Lower lobe of right lung (tissue), 2 donors: ENCODE results near the gene S100A1. TPM values are rescaled to one million over a fixed set of nuclear protein-coding genes. Genes with fewer than 3 reads are reported as not detected.

Experiments
- ATAC-seq, 2 donors: fragments of 200-7000 bp; cut with Tn5 transposase; one replicate each; pipeline ENCODE4 v1.9.1; 2020 to 2022; ENCODE audit warnings: mild to moderate bottlenecking in 2 of 2, moderate library complexity in 2 of 2
- DNase-seq: peaks from one replicate; pipeline ENCODE4 v3.0.0-alpha.2; 2020
- H3K27ac ChIP-seq: fragments of 200-600 bp; one replicate; pipeline ENCODE4 v1.8.0; 2022
- H3K27me3 ChIP-seq: fragments of 200-600 bp; one replicate; pipeline ENCODE4 v1.8.0; 2022; ENCODE audit warnings: low read depth
- H3K36me3 ChIP-seq: fragments of 200-600 bp; one replicate; pipeline ENCODE4 v1.8.0; 2022; ENCODE audit warnings: mild to moderate bottlenecking
- H3K4me1 ChIP-seq: fragments of 200-600 bp; one replicate; pipeline ENCODE4 v1.8.0; 2022
- H3K4me3 ChIP-seq: fragments of 200-600 bp; one replicate; pipeline ENCODE4 v1.8.0; 2022; ENCODE audit warnings: mild to moderate bottlenecking
- H3K9me3 ChIP-seq: fragments of 200-600 bp; one replicate; pipeline ENCODE4 v1.8.0; 2022
- intact Hi-C: fragments of 100-400 bp; cut with DNase I; formaldehyde crosslinking; loops from one replicate; pipeline ENCODE4 v1.11.0; 2022
- total RNA-seq: library from RNA; stranded (reverse); fragmentation: NEBNext Ultra II Directional; extraction: Animal tissue kit (Norgen Biotek cat#: 25700); gene quantifications from one replicate; pipeline ENCODE4 v1.2.1, GENCODE V29; 2021
- TF ChIP-seq, protein P1 (sequence below): fragments of 200-600 bp; IDR thresholded peaks from one replicate; pipeline ENCODE4 v1.8.0; 2022; ENCODE audit warnings: antibody characterized with exemption, mild to moderate bottlenecking
- donor health status: DM: no; HTN: yes; CAD: no; lungs with severe emphysema.

Gene S100A1
- total RNA-seq, 1 donor from 2014 or later: 0.71 TPM

GRCh38 chr1:153614189-153614900 lies 13.9 kb upstream of the S100A1 start:
- H3K9me3 ChIP-seq: no peaks in the 10 kb centered on the region
- no peaks in the 10 kb centered on the region for H3K27me3 ChIP-seq
- intact Hi-C loops: no loop called here
- peak overlapping the region; percentile 29 for H3K4me3 ChIP-seq
- no peak for DNase-seq
- no peak for ATAC-seq
- peaks cover 42% of the 10 kb centered on the region for H3K4me1 ChIP-seq
- H3K27ac ChIP-seq: peak overlapping the region; percentile 11
- H3K36me3 ChIP-seq: peaks cover 12% of the 10 kb centered on the region
- TF ChIP-seq, protein P1, sequence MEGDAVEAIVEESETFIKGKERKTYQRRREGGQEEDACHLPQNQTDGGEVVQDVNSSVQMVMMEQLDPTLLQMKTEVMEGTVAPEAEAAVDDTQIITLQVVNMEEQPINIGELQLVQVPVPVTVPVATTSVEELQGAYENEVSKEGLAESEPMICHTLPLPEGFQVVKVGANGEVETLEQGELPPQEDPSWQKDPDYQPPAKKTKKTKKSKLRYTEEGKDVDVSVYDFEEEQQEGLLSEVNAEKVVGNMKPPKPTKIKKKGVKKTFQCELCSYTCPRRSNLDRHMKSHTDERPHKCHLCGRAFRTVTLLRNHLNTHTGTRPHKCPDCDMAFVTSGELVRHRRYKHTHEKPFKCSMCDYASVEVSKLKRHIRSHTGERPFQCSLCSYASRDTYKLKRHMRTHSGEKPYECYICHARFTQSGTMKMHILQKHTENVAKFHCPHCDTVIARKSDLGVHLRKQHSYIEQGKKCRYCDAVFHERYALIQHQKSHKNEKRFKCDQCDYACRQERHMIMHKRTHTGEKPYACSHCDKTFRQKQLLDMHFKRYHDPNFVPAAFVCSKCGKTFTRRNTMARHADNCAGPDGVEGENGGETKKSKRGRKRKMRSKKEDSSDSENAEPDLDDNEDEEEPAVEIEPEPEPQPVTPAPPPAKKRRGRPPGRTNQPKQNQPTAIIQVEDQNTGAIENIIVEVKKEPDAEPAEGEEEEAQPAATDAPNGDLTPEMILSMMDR: no peak

DNA sequence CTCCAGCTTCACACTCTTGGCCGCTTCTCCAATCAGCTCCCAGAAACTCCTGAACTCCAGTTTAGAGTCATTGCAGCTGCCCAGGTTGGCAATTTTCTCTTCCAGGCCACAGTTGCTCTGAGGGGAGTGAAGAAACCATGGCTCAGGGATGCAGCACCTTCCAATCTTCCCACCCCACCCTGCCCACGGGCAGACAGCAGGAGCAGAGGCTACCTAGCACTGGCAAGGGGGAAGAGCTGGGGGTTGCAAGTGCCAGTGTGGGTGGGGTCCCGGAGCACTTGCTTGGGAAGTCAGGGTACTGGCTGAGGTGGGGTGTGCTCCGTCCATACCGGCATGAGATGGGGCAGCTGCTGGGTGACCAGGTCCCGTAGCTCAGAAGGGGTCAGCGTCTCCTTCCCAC lies 13.3 kb upstream of the S100A1 start:
- TF ChIP-seq, protein P1: no peak
- H3K4me1 ChIP-seq: peaks cover 37% of the 10 kb centered on the region
- ATAC-seq: no peak
- H3K4me3 ChIP-seq: peak overlapping the region; percentile 29
- H3K27me3 ChIP-seq: no peaks in the 10 kb centered on the region
- H3K27ac ChIP-seq: no peak overlapping the region
- no peaks in the 10 kb centered on the region for H3K9me3 ChIP-seq
- DNase-seq: no peak
- intact Hi-C loops: no loop called here
- peaks cover 17% of the 10 kb centered on the region for H3K36me3 ChIP-seq

GRCh38 chr1:153615406-153615805 lies 12.8 kb upstream of the S100A1 start:
- no peak for ATAC-seq
- H3K27ac ChIP-seq: peak overlapping the region; percentile 68
- H3K36me3 ChIP-seq: peaks cover 22% of the 10 kb centered on the region
- no peaks in the 10 kb centered on the region for H3K27me3 ChIP-seq
- H3K4me3 ChIP-seq: peak overlapping the region; percentile 29
- no peaks in the 10 kb centered on the region for H3K9me3 ChIP-seq
- TF ChIP-seq, protein P1: no peak
- intact Hi-C loops: no loop called here
- DNase-seq: no peak
- peaks cover 32% of the 10 kb centered on the region for H3K4me1 ChIP-seq

DNA sequence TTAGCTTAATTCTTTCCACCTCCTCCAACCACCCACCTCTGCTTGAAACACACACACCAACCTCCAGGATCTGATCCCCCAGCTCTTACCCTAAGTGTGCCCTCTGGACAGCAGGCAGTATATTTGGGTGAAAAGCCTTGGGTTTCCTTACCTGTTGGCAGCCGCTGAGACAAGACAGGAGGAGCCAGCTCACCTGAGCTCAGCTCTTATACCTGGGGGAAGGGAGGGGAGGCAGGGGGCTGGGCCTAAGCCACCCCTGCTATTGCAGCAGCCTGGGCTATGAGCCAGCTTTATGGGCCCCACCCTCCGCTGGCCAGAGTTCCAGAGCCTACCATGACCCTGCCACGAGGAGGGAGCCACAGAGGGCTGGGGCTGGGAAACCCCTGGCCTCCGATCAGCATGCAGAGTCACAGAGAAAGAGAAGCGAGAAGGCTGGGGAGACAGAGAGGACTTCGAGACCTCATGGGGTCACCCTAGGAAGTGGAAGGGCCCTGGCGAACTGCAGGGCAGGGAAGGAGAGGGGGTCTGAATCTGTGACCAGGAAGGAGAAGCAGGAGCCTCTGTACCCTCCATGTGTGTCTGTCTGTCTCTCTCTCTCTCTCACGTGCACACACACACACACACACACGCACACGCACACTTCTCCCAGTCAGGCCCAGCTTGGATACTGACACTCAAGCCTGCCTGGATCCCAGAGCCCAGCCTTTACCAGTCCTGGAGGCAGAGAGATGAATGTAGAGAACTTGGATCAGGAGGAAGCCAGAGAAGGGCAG lies 11.9 kb upstream of the S100A1 start, which contains the start of gene S100A14:
Gene S100A14, minus strand, starts transcription at position 182 of the 773 bp plus-strand sequence. CDS start 467 bp downstream, outside the sequence.
- H3K4me3 ChIP-seq: peak within 1 kb of the TSS; percentile 29
- ATAC-seq (peak; percentile 82 to 87), DNase-seq (peak; percentile 87)
- TF ChIP-seq, protein P1: no peak
- H3K4me1 ChIP-seq: peaks cover 24% of the 10 kb centered on the region
- peaks cover 25% of the 10 kb centered on the region for H3K36me3 ChIP-seq
- H3K27ac ChIP-seq: peak within 1 kb of the TSS; percentile 68
- intact Hi-C loops: no loop called here
- no peaks in the 10 kb centered on the region for H3K27me3 ChIP-seq
- no peaks in the 10 kb centered on the region for H3K9me3 ChIP-seq

DNA sequence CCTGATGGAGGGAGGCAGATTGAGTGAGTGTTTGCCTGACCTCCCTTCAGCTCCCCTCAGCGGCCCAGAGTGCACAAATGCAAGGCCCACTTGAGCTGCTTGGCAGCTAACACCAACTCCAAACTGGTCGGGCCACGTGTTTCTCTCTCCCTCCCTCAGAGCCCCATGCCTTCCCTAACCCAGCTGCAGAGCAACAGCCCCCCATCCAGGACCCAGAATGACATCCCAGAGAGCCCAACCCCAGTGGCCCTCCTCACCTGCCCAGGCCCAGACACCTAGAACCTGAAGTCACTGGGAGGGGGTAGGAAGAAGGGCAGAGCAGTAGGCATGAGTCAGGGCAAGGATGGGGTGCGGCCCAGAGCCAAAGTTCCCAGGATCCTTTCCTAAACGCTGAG lies 11.3 kb upstream of the S100A1 start:
- DNase-seq: peak; percentile 74
- peaks cover 21% of the 10 kb centered on the region for H3K4me1 ChIP-seq
- H3K27ac ChIP-seq: peak overlapping the region; percentile 68
- intact Hi-C loops: no loop called here
- peak; percentile 63 to 65 for ATAC-seq
- no peak overlapping the region for H3K4me3 ChIP-seq
- peaks cover 25% of the 10 kb centered on the region for H3K36me3 ChIP-seq
- TF ChIP-seq, protein P1: no peak
- no peaks in the 10 kb centered on the region for H3K27me3 ChIP-seq
- no peaks in the 10 kb centered on the region for H3K9me3 ChIP-seq
